Osteoblast (primary cell): ENCODE results near the gene C5orf15. TPM values are rescaled to one million over a fixed set of nuclear protein-coding genes. Genes with fewer than 3 reads are reported as not detected.

Experiments
- DNase-seq: peaks from one replicate; pipeline ENCODE4 v3.0.0; 2011; ENCODE audit warnings: low spot score, mixed read lengths; ENCODE audit not compliant: insufficient read length; ENCODE audit errors: missing footprints
- H2AFZ ChIP-seq: 2 replicates; pipeline ENCODE4 v1.6.0; 2011; ENCODE audit warnings: mild to moderate bottlenecking, low read length
- H3K27ac ChIP-seq: 2 replicates; pipeline ENCODE4 v1.5.1; 2011; ENCODE audit warnings: mild to moderate bottlenecking, low read depth, low read length, moderate library complexity
- H3K27me3 ChIP-seq: 2 replicates; pipeline ENCODE4 v1.6.0; 2012; ENCODE audit warnings: mild to moderate bottlenecking, control low read depth, inconsistent platforms, low read length, moderate library complexity; ENCODE audit not compliant: insufficient read depth
- H3K36me3 ChIP-seq: 2 replicates; pipeline ENCODE4 v1.5.1; 2011; ENCODE audit warnings: mild to moderate bottlenecking, low read length, control low read depth, moderate library complexity; ENCODE audit not compliant: insufficient read depth
- H3K4me1 ChIP-seq: 2 replicates; pipeline ENCODE4 v1.5.1; 2011; ENCODE audit warnings: mild to moderate bottlenecking, low read length, control low read depth, moderate library complexity; ENCODE audit not compliant: insufficient read depth
- H3K4me2 ChIP-seq: 2 replicates; pipeline ENCODE4 v1.6.0; 2011; ENCODE audit warnings: mild to moderate bottlenecking, low read length; ENCODE audit not compliant: insufficient read depth
- H3K4me3 ChIP-seq: fragments of 200-600 bp; sonication (generic); 3 replicates; pipeline ENCODE4 v1.5.1; 2012; ENCODE audit warnings: mild to moderate bottlenecking, low read length, inconsistent platforms; ENCODE audit not compliant: insufficient read depth
- H3K79me2 ChIP-seq: 2 replicates; pipeline ENCODE4 v1.6.0; 2012; ENCODE audit warnings: mild to moderate bottlenecking, low read length, control low read depth, inconsistent platforms; ENCODE audit not compliant: insufficient read depth
- H3K9me3 ChIP-seq: 2 replicates; pipeline ENCODE4 v1.5.1; 2011; ENCODE audit warnings: low read depth, low read length, control low read depth
- H4K20me1 ChIP-seq: 2 replicates; pipeline ENCODE4 v1.6.0; 2012; ENCODE audit warnings: mild to moderate bottlenecking, low read length, control low read depth; ENCODE audit not compliant: insufficient read depth
- CTCF ChIP-seq: IDR thresholded peaks from 2 replicates; pipeline ENCODE4 v1.5.1; 2011; ENCODE audit warnings: mild to moderate bottlenecking, low read depth, low read length, moderate library complexity; ENCODE audit errors: extremely low read depth
- total RNA-seq: library from RNA; depleted of rRNA; stranded (reverse); fragments of >200 nt; gene quantifications from 2 replicates; pipeline ENCODE4 v1.2.3, GENCODE V29; 2012

The C5orf15 gene
- total RNA-seq, 1 donor = 68.4 TPM

- Histone ChIP-seq H3K9me3 (no peaks in the 10 kb centered on the region), H3K36me3 (no peaks in the 10 kb centered on the region), H3K27me3 (no peaks in the 10 kb centered on the region), H3K4me3 (no peak overlapping the region), H4K20me1 (no peaks in the 10 kb centered on the region), H3K4me2 (no peak overlapping the region), H2AFZ (no peak overlapping the region), H3K79me2 (no peaks in the 10 kb centered on the region), H3K27ac (no peak overlapping the region), H3K4me1 (peaks cover 15% of the 10 kb centered on the region)
- DNase-seq = no peak
- no peak for TF ChIP-seq CTCF
These were observed 39.6 kb downstream of the C5orf15 start for GRCh38 chr5:133928587-133929393.

DNA sequence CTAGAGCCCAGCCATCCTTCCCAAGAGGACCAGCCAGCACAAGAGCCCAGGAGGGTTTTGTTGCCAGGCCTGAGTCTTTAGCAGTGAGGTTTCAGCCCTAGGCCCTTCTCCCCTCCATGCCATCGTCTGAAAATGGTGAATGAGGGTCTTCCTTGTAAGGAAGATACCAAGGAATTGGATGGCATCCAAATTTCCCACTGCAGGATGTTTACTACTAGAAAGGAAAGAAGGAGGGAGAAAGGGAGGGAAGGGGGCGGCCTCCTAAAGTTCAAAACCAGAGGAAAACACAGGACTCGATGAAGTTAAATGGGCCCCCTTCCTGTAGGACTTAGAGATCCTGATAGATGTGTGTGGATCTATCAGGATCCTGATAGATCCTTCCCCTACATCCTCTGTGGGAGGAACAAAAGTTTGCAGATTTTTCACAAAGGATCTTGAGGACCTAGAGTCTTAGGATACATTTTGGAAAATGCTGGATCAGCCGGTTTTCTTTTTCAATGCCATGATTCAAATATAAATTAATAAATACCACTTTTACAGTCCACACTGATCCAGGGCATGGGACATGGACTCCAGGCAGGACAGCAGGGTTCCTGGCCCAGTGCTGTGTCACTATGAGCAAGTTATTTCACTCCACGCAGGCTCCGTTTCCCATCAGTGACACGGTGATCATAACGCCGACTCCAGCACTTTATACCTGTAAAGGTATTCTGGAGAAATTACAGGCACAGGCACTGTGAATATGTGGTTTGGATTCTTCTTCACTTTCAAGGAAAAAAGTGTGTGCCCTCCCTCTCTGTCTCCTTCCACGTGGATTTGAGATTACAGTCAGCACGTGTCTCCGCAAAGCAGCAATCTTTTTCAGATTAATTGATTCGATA is 40.9 kb downstream of the C5orf15 start:
- H4K20me1 ChIP-seq = no peaks in the 10 kb centered on the region
- DNase-seq = no peak
- H3K36me3 ChIP-seq = no peaks in the 10 kb centered on the region
- no peaks in the 10 kb centered on the region for H3K27me3 ChIP-seq
- no peaks in the 10 kb centered on the region for H3K9me3 ChIP-seq
- H3K4me2 ChIP-seq = no peak overlapping the region
- H3K27ac ChIP-seq = no peak overlapping the region
- H3K4me1 ChIP-seq = peaks cover 15% of the 10 kb centered on the region
- TF ChIP-seq CTCF = no peak
- no peak overlapping the region for H2AFZ ChIP-seq
- no peaks in the 10 kb centered on the region for H3K79me2 ChIP-seq
- H3K4me3 ChIP-seq = no peak overlapping the region

DNA sequence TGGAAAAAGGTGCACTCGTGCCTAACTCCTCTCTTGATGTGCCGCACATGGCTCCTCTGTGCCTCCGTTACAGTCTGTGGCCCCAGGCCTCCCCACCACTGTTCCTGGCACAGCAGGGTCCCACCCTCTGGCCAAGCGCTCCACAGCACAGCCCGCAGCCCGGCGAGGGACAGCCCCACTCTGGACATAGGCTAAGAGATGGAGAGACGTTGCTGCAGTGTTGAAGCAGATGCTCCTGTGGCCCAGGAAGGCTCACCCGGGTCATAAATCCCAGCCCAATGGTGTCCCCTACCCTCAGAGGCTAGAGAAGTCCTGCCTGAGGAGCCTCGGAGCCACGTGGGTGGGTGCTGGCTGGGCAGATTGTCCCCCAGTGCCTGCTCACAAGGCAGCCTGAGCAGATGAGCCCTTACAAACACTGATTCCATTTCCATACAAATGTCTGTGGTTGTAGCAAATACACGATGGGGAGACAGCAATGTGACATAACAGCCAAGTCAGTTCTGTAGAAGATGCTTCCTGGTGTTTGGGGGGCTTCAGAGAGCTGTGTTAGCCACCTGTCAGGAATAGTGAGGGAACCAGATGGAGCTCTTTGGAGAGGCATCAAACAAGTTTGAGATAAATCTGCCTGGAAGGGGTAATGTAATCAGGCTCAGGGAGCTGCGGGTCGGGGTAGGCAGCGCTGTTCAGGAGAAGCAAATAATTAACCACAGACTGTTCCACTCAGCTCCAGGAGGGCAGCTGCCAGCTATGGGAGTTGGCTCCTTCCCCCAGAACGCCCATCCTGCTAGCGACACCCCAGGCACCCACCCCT is 41.7 kb downstream of the C5orf15 start:
- H3K27me3 ChIP-seq = no peaks in the 10 kb centered on the region
- H4K20me1 ChIP-seq = no peaks in the 10 kb centered on the region
- no peaks in the 10 kb centered on the region for H3K36me3 ChIP-seq
- TF ChIP-seq CTCF = no peak
- H3K4me3 ChIP-seq = no peak overlapping the region
- H3K4me1 ChIP-seq = peaks cover 15% of the 10 kb centered on the region
- no peaks in the 10 kb centered on the region for H3K9me3 ChIP-seq
- H3K4me2 ChIP-seq = no peak overlapping the region
- no peak for DNase-seq
- H3K27ac ChIP-seq = no peak overlapping the region
- H3K79me2 ChIP-seq = no peaks in the 10 kb centered on the region
- H2AFZ ChIP-seq = no peak overlapping the region
